NT2/D1 (cell line): ENCODE measurements around the gene MAP3K9.

Source experiments
- YY1 ChIP-seq: IDR thresholded peaks from 2 replicates; pipeline ENCODE4 v1.6.1; 2011; ENCODE audit not compliant: insufficient read length, insufficient read depth
- ZNF274 ChIP-seq: IDR thresholded peaks from 2 replicates; pipeline ENCODE4 v1.6.1; 2011; ENCODE audit warnings: mild to moderate bottlenecking, low read depth, low read length

- TF ChIP-seq ZNF274: no peak
- no peak for TF ChIP-seq YY1
These were observed 128.6 kb downstream of the MAP3K9 start for GRCh38 chr14:70680748-70681147.
